Subcutaneous adipose tissue (tissue), 4 donors: ENCODE measurements around the gene GPR35. TPM values are rescaled to one million over a fixed set of nuclear protein-coding genes. Genes with fewer than 3 reads are reported as not detected.

Experiments
- CTCF ChIP-seq: fragments of 450-650 bp; IDR thresholded peaks from one replicate; pipeline ENCODE4 v1.5.1; 2016; ENCODE audit warnings: low read depth, mild to moderate bottlenecking, control low read depth, antibody characterized with exemption, moderate library complexity
- total RNA-seq, 4 donors: library from RNA; depleted of rRNA; stranded (reverse); fragments of >200 nt; gene quantifications; one replicate each; pipeline ENCODE4 v1.1.0, GENCODE V29; 2016

The GPR35 gene
- total RNA-seq, 4 donors from 2014 or later: 0.44 to 3.9 (median 0.94) TPM; not detected in 1

GRCh38 chr2:240620859-240621258 lies 4.4 kb upstream of the GPR35 start:
- TF ChIP-seq CTCF: no peak

GRCh38 chr2:240622060-240622411 lies 3.2 kb upstream of the GPR35 start:
- no peak for TF ChIP-seq CTCF

- no peak for TF ChIP-seq CTCF
These were observed 2.6 kb upstream of the GPR35 start for GRCh38 chr2:240622531-240623235.

GRCh38 chr2:240623531-240624010 lies 1.7 kb upstream of the GPR35 start:
- TF ChIP-seq CTCF: no peak

GRCh38 chr2:240624011-240624949 lies 1.0 kb upstream of the GPR35 start:
- no peak for TF ChIP-seq CTCF

GRCh38 chr2:240626531-240627300 lies 1.4 kb downstream of the GPR35 start:
- no peak for TF ChIP-seq CTCF
